HG03378 (cell line): ENCODE data around the gene SLC16A14.

ENCODE experiments used
- ATAC-seq: cut with Tn5 transposase; IDR thresholded peaks from one replicate; pipeline ENCODE4 v1.9.1; 2021; ENCODE audit warnings: mild to moderate bottlenecking, moderate library complexity; ENCODE audit not compliant: unreplicated experiment

SLC16A14 gene

DNA sequence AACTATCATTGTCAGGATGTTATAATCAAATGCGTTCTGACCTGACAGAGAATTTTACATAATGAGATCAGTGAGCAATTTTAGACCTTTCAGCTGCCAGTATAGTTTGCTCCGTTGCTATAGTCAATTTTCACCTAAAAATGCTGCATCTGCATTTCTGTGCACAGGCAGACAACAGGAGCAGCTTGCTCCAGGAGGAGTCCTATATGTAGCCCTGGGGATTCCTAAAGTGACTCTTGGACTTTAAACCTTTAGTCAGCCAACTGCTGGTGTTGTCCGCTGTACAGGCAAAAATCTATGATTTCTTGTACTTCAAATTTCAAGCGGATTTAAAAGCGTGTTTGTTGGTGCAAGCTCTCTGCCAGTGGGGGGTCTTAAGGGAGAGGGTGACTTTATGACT, 25.7 kb downstream of the SLC16A14 start:
- no peak for ATAC-seq

DNA sequence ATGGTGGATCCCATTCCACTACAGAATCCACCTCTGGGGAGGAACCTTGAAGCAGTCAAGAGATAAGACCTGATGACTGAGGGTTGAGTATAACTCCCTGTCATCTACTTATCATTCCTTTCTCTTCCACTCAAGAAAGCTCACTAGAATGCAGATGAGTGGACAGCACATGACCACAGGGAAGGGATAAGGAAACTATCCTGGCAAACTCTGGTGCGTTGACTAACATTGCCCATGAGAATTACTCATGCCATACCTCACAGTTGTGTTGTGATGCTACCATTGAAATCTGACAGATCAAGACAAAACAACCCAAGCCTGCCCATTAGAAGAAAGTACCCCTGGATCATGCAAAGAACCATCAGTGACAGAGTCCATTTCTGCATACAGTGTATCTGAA, 26.5 kb downstream of the SLC16A14 start:
- no peak for ATAC-seq

- no peak for ATAC-seq
Measured at GRCh38 chr2:230023313-230023712, 45.4 kb downstream of the SLC16A14 start.

DNA sequence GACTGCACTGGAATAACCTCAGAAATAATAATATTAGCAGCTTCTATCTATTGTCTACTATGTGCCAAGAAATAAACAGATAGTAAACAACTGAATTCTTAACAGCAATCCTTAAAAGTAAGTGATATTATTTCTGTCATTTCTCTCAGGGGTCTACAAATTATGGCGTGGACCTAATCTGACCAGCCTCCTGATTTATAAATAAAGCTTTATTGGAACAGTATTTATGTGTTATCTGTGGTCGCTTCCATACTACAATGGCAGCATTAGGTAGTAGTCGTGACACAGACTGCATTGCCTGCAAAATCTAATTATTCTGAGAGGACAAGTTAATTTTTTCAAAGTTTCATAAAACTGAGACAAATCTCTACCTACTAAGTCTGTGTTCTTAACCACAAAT, 49.0 kb downstream of the SLC16A14 start:
- no peak for ATAC-seq

- ATAC-seq = no peak
Measured at GRCh38 chr2:230018153-230018552, 50.6 kb downstream of the SLC16A14 start.

DNA sequence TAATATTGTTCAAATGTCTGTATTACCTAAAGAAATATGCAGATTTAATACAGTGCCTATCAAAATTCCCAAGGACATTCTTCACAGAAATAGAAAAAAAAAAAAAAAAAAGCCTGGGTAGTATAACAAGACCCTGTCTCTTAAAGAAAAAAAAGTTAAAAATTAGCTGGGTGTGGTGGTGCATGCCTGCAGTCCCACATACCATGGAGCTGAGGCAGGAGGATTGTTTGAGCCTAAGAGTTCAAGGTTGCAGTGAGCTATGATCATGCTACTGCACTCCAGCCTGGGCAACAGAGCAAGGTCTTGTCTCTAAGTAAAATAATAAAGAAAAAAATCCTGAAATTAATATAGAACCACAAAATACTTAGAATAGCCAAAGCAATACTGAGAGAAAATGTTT, 51.9 kb downstream of the SLC16A14 start:
- no peak for ATAC-seq

- ATAC-seq = no peak
Measured at GRCh38 chr2:230012267-230012884, 56.3 kb downstream of the SLC16A14 start.

DNA sequence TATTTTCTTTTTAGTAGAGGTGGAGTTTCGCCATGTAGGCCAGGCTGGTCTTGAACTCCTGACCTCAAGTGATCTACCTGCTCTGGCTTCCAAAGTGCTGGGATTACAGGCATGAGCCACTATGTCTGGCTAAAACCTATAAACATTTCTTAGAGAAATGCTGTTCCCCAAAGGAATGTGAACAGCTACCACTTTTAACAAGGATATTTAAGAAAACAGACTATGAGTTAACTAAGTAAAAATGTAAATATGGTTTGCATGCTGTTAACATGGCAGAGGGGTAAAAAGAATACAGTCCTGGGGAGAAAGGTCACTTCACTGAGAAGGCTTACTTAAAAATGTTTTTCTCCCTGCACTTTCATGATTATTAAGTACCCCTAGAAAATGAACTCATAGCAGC, 57.1 kb downstream of the SLC16A14 start:
- no peak for ATAC-seq

GRCh38 chr2:230010501-230010900, 58.2 kb downstream of the SLC16A14 start:
- no peak for ATAC-seq

GRCh38 chr2:230008708-230009066, 60.0 kb downstream of the SLC16A14 start:
- ATAC-seq = no peak

DNA sequence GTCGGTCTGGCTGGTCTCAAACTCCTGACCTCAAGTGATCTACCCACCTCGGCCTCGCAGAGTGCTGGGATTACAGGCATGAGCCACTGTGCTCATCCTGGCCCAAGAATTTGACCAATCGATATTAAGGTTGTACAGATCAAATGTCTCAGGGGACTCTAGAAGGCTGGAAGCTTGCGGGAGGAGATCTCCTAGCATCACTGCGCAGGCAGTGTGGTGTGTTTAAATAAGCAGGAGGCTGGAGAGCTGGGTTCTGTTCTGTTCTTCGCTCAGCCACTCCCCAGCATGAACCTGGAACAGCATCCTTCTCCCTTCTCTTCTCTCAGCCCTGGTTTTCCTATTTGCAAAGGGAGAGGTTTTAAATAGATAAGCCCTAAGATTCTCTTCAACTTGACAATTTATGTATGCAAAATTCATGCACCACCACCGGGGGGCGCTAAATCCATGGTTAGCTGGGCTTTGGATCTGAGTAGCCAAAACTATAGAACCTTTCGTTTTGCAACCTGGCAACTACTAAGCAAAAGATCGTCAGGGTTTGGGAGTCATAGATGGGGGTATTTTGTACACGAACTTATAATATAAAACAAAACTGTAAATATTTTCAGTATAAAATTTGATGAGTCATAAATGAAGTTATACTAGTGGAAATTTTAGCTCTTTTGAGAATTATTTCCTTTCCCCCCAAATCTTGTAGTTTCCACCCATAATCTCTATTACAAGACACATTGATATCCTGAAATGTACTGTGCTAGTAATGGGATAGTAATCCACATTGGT, 60.6 kb downstream of the SLC16A14 start:
- ATAC-seq = no peak

DNA sequence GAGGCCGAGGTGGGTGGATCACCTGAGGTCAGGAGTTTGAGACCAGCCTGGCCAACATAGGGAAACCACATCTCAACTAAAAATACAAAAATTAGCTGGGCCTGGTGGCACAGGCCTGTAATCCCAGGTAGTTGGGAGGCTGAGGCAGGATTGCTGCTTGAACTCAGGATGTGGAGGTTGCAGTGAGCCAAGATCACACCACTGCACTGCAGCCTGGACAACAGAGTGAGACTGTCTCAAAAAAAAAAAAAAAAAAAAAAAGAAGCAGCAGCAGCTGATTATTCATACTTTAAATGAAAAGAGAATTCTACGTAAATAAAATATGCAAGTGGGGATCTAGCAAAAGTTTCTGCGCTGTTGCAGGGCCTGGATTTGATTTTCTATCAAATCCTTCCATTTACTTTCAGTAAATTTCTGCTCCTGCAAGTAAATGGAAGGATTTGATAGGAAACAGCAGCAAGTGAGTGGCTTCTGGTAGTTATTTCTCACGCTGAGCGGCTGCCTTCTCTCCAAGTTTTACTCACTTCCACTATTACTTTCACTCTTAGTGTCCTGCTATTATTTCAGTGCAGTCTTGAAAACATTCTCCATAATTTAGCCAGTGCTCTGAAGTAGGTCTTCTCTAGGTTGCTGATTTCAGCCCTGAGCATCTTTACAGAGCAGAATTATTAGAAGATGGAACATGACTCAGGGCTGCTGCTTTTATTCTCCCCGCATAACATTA, 68.4 kb downstream of the SLC16A14 start:
- ATAC-seq = peak; percentile 97

DNA sequence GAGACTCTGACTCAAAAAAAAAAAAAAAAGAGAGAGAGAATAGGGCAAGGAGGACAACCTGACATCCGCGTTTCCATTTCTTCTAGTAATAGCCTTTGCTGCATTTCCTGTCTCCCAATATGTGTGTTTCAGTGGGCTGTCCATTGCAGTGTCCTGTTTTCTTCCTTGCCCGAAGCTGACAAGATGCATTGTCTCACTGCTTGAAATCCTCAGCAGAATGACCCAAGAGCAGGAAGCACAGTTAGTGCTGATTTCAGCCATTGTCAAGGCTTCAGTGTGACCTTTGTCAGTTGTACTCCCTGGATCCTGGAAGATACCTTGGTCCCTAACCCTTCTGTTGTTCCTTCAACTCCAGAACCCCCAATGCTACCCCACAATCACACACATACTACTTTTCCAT, 71.2 kb downstream of the SLC16A14 start:
- ATAC-seq = no peak

- no peak for ATAC-seq
Measured at GRCh38 chr2:229996320-229996719, 72.4 kb downstream of the SLC16A14 start.

GRCh38 chr2:229993236-229993635, 75.5 kb downstream of the SLC16A14 start:
- no peak for ATAC-seq
